MM.1S (cell line): ENCODE data around the gene MAP3K20.

ENCODE experiments used
- DNase-seq: peaks from one replicate; pipeline ENCODE4 v3.0.0-alpha.2; 2015
- H2AFZ ChIP-seq: fragments of 300-600 bp; sonication (generic); 2 replicates; pipeline ENCODE4 v1.6.0; 2016; ENCODE audit warnings: antibody characterized with exemption, low read length
- H3F3A ChIP-seq: fragments of 300-600 bp; sonication (generic); 2 replicates; pipeline ENCODE4 v1.6.1; 2016; ENCODE audit warnings: mild to moderate bottlenecking, antibody characterized with exemption, low read length, moderate library complexity, mixed read lengths; ENCODE audit not compliant: insufficient read depth
- H3K27ac ChIP-seq: fragments of 300-600 bp; sonication (generic); 2 replicates; pipeline ENCODE4 v1.5.1; 2016; ENCODE audit warnings: mild to moderate bottlenecking, low read length
- H3K27me3 ChIP-seq: fragments of 300-600 bp; sonication (generic); replicated peaks from 2 replicates; pipeline ENCODE4 v1.6.0; 2016; ENCODE audit warnings: low read length; ENCODE audit not compliant: insufficient read depth
- H3K36me3 ChIP-seq: fragments of 300-600 bp; sonication (generic); replicated peaks from 2 replicates; pipeline ENCODE4 v1.6.1; 2016; ENCODE audit warnings: mild to moderate bottlenecking, low read length, mixed read lengths; ENCODE audit not compliant: insufficient read depth
- H3K4me1 ChIP-seq: fragments of 300-600 bp; sonication (generic); 2 replicates; pipeline ENCODE4 v1.6.1; 2016; ENCODE audit warnings: low read length, mixed read lengths
- H3K4me2 ChIP-seq: fragments of 300-600 bp; sonication (generic); 2 replicates; pipeline ENCODE4 v1.6.0; 2016; ENCODE audit warnings: low read depth, low read length
- H3K4me3 ChIP-seq: fragments of 300-600 bp; sonication (generic); 2 replicates; pipeline ENCODE4 v1.5.1; 2016; ENCODE audit warnings: low read length, mixed read lengths
- H3K79me2 ChIP-seq: fragments of 300-600 bp; sonication (generic); 2 replicates; pipeline ENCODE4 v1.6.1; 2016; ENCODE audit warnings: mixed run types, low read length, mixed read lengths
- H3K9ac ChIP-seq: fragments of 300-600 bp; sonication (generic); 2 replicates; pipeline ENCODE4 v1.6.1; 2016; ENCODE audit warnings: low read length, mixed read lengths
- H3K9me2 ChIP-seq: fragments of 300-600 bp; sonication (generic); replicated peaks from 2 replicates; pipeline ENCODE4 v1.6.1; 2016; ENCODE audit warnings: mild to moderate bottlenecking, low read length, mixed read lengths; ENCODE audit not compliant: insufficient read depth
- H3K9me3 ChIP-seq: fragments of 300-600 bp; sonication (generic); replicated peaks from 2 replicates; pipeline ENCODE4 v1.6.1; 2016; ENCODE audit warnings: mild to moderate bottlenecking, low read length, mixed read lengths; ENCODE audit not compliant: insufficient read depth
- H4K20me1 ChIP-seq: fragments of 300-600 bp; sonication (generic); 2 replicates; pipeline ENCODE4 v1.6.1; 2016; ENCODE audit warnings: mild to moderate bottlenecking, low read length, moderate library complexity, mixed read lengths; ENCODE audit not compliant: insufficient read depth
- EZH2 ChIP-seq: fragments of 300-600 bp; sonication (generic); optimal IDR thresholded peaks from 2 replicates; pipeline ENCODE3; 2017; ENCODE audit warnings: low read depth, mild to moderate bottlenecking, antibody characterized with exemption, low read length, mixed read lengths
- EZH2phosphoT487 ChIP-seq: fragments of 300-600 bp; sonication (generic); IDR thresholded peaks from 2 replicates; pipeline ENCODE4 v1.6.1; 2018; ENCODE audit warnings: antibody characterized with exemption, low read length
- TF ChIP-seq, protein P1 (sequence below): fragments of 300-600 bp; sonication (generic); IDR thresholded peaks from 2 replicates; pipeline ENCODE4 v1.5.1; 2016; ENCODE audit warnings: antibody characterized with exemption, low read length, mixed read lengths

MAP3K20 gene

GRCh38 chr2:173231042-173231441 is 155.4 kb downstream of the MAP3K20 start:
- Histone ChIP-seq H3K36me3 (no peaks in the 10 kb centered on the region), H3K4me1 (no peaks in the 10 kb centered on the region), H3K9me2 (no peaks in the 10 kb centered on the region), H3K9ac (no peak overlapping the region), H3K79me2 (no peaks in the 10 kb centered on the region), H3F3A (no peaks in the 10 kb centered on the region), H3K4me2 (no peak overlapping the region), H2AFZ (no peak overlapping the region), H4K20me1 (no peaks in the 10 kb centered on the region), H3K27ac (no peak overlapping the region), H3K27me3 (no peaks in the 10 kb centered on the region), H3K4me3 (no peak overlapping the region), H3K9me3 (no peaks in the 10 kb centered on the region)
- DNase-seq, result no peak
- TF ChIP-seq, protein P1, sequence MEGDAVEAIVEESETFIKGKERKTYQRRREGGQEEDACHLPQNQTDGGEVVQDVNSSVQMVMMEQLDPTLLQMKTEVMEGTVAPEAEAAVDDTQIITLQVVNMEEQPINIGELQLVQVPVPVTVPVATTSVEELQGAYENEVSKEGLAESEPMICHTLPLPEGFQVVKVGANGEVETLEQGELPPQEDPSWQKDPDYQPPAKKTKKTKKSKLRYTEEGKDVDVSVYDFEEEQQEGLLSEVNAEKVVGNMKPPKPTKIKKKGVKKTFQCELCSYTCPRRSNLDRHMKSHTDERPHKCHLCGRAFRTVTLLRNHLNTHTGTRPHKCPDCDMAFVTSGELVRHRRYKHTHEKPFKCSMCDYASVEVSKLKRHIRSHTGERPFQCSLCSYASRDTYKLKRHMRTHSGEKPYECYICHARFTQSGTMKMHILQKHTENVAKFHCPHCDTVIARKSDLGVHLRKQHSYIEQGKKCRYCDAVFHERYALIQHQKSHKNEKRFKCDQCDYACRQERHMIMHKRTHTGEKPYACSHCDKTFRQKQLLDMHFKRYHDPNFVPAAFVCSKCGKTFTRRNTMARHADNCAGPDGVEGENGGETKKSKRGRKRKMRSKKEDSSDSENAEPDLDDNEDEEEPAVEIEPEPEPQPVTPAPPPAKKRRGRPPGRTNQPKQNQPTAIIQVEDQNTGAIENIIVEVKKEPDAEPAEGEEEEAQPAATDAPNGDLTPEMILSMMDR, result no peak
- TF ChIP-seq EZH2 (no peak), EZH2phosphoT487 (no peak)

DNA sequence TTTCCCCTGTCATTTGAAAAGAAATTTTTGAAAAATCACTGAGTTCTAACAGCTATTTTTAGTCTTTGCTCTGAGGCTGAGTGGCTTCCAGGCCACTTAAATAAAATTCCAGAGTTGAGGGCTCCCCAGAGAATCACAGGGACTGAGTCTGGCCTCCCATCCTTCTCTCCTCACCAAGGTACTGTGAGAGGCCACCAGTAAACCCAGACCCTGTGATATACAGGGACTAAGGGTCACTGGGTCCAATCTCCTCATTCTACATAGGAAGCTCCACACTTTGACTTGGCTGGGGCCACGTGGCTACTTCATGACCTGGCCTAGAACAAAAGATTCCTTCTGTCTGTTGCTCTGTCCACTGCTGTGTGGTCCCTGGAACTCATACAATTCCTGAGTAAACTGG is 155.8 kb downstream of the MAP3K20 start:
- Histone ChIP-seq H4K20me1 (no peaks in the 10 kb centered on the region), H3K4me2 (no peak overlapping the region), H3K79me2 (no peaks in the 10 kb centered on the region), H3K9ac (no peak overlapping the region), H3K27ac (no peak overlapping the region), H3K27me3 (no peaks in the 10 kb centered on the region), H3K9me2 (no peaks in the 10 kb centered on the region), H2AFZ (no peak overlapping the region), H3K9me3 (no peaks in the 10 kb centered on the region), H3K4me1 (no peaks in the 10 kb centered on the region), H3K4me3 (no peak overlapping the region), H3F3A (no peaks in the 10 kb centered on the region), H3K36me3 (no peaks in the 10 kb centered on the region)
- TF ChIP-seq EZH2phosphoT487, result no peak
- no peak for TF ChIP-seq EZH2
- TF ChIP-seq, protein P1, result no peak
- DNase-seq, result no peak

DNA sequence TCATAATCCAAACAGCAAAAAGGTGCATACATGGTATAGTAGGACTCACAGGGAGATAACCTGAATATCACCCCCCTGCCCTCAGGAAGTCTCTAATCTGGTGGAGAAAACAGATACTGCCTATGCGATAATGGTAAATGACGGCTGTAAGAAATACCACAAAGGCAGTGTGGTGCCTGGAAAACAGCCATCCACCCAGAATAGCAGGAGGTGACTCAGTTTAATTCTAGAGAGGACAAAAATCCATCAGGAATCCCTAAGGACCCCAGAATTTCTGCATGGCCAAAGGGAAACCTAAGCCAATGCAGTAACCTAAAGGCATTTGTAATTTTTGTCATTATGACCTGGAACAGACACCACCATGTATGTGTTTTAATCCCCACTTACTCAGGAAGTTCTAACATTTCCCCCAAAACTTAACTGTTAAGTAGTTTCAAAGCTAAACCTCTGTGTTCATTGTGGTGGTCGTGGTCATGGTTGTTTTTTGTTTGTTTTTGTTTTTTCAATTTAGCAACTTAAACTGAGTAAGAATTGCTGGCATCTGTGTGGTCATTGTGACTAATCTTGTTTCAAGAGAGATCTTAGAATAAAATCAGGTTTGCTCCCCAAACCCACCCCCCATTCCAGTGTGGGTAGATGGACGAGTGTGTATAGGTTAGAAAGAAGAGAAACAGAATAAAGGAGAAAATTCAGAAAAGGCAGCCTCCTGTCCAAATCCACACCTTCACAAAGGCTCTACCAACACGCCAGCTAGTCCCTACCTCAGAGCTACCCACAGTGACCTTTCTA is 157.5 kb downstream of the MAP3K20 start:
- no peaks in the 10 kb centered on the region for H3K9me2 ChIP-seq
- no peak overlapping the region for H3K9ac ChIP-seq
- no peak for TF ChIP-seq EZH2
- TF ChIP-seq EZH2phosphoT487, result no peak
- TF ChIP-seq, protein P1, result no peak
- no peak overlapping the region for H2AFZ ChIP-seq
- H3K36me3 ChIP-seq, result no peaks in the 10 kb centered on the region
- no peaks in the 10 kb centered on the region for H3K9me3 ChIP-seq
- H3K79me2 ChIP-seq, result no peaks in the 10 kb centered on the region
- no peaks in the 10 kb centered on the region for H3F3A ChIP-seq
- H3K4me1 ChIP-seq, result no peaks in the 10 kb centered on the region
- DNase-seq, result no peak
- H3K4me2 ChIP-seq, result no peak overlapping the region
- H3K27ac ChIP-seq, result no peak overlapping the region
- no peak overlapping the region for H3K4me3 ChIP-seq
- H3K27me3 ChIP-seq, result no peaks in the 10 kb centered on the region
- no peaks in the 10 kb centered on the region for H4K20me1 ChIP-seq
